CD4-positive, alpha-beta T cell (primary cell): Measurements from ENCODE around the gene BHLHA9. TPM values are rescaled to one million over a fixed set of nuclear protein-coding genes. Genes with fewer than 3 reads are reported as not detected.

Experiments used
- ATAC-seq: fragments of 200-7000 bp; cut with Tn5 transposase; one replicate; pipeline ENCODE4 v1.10.0; 2022; ENCODE audit warnings: mild to moderate bottlenecking; ENCODE audit not compliant: poor library complexity
- CTCF ChIA-PET: fragments of 350-600 bp; sonication (Branson Sonifier 250); formaldehyde crosslinking; loops from one replicate; lab custom pipeline; 2021; ENCODE audit warnings: antibody characterized with exemption, inconsistent platforms; lab: Charles Lee
- POLR2A ChIA-PET: fragments of 350-600 bp; sonication (Branson Sonifier 250); formaldehyde crosslinking; loops from one replicate; lab custom pipeline; 2021; ENCODE audit warnings: antibody characterized with exemption, inconsistent platforms; lab: Charles Lee
- DNase-seq, 14 experiments: peaks; one replicate each; pipeline ENCODE4 v3.0.0-alpha.2; 2013 to 2020; ENCODE audit warnings: mixed read lengths in 2 of 14
- H3K27ac ChIP-seq, 2 donors: one replicate each; pipeline versions ENCODE4 v1.5.1 to v1.7.0; 2013; ENCODE audit warnings: low read length in 2 of 2, low read depth in 1 of 2, mild to moderate bottlenecking in 1 of 2
- H3K27me3 ChIP-seq, 2 experiments: 1 replicate in 1 of 2; 2 replicates in 1 of 2; pipeline versions ENCODE4 v1.6.1 to v1.7.0; 2013; ENCODE audit warnings: low read length in 2 of 2, control low read depth in 1 of 2, mild to moderate bottlenecking in 1 of 2, moderate library complexity in 1 of 2; ENCODE audit not compliant: insufficient read depth in 2 of 2, control insufficient read depth in 1 of 2
- H3K36me3 ChIP-seq: one replicate; pipeline ENCODE4 v1.6.1; 2013; ENCODE audit warnings: low read length, control low read depth; ENCODE audit not compliant: insufficient read depth
- H3K4me1 ChIP-seq: one replicate; pipeline ENCODE4 v1.6.1; 2013; ENCODE audit warnings: low read length, control low read depth; ENCODE audit not compliant: insufficient read depth
- H3K4me3 ChIP-seq: one replicate; pipeline ENCODE4 v1.5.1; 2013; ENCODE audit warnings: mild to moderate bottlenecking, low read length, moderate library complexity
- H3K9me3 ChIP-seq, 2 experiments: 1 replicate in 1 of 2; 2 replicates in 1 of 2; pipeline versions ENCODE4 v1.6.1 to v1.7.0; 2013; ENCODE audit warnings: low read length in 2 of 2, mild to moderate bottlenecking in 2 of 2, control low read depth in 1 of 2, moderate library complexity in 1 of 2; ENCODE audit not compliant: control insufficient read depth in 1 of 2, insufficient read depth in 1 of 2
- H3K27ac Mint-ChIP-seq: one replicate; pipeline ENCODE4 v1.8.0; 2020; ENCODE audit warnings: mixed read lengths
- H3K27me3 Mint-ChIP-seq: one replicate; pipeline ENCODE4 v1.8.0; 2021; ENCODE audit warnings: mixed read lengths
- H3K36me3 Mint-ChIP-seq: one replicate; pipeline ENCODE4 v1.8.0; 2021; ENCODE audit warnings: low read depth, mixed read lengths
- H3K4me1 Mint-ChIP-seq: one replicate; pipeline ENCODE4 v1.8.0; 2021; ENCODE audit warnings: low read depth, mixed read lengths
- H3K4me3 Mint-ChIP-seq: one replicate; pipeline ENCODE4 v1.8.0; 2020; ENCODE audit warnings: mild to moderate bottlenecking, mixed read lengths
- H3K9me3 Mint-ChIP-seq: one replicate; pipeline ENCODE4 v1.8.0; 2020; ENCODE audit warnings: mixed read lengths
- CTCF ChIP-seq: fragments of 200-600 bp; IDR thresholded peaks from one replicate; pipeline ENCODE4 v1.8.0; 2022; ENCODE audit warnings: antibody characterized with exemption, mild to moderate bottlenecking
- intact Hi-C, 2 experiments: fragments of 100-400 bp; cut with DNase I in 1 of 2; cut with micrococcal nuclease in 1 of 2; formaldehyde crosslinking; loops; one replicate each; pipeline versions ENCODE4 v1.15.1 to v1.9.0; 2023 to 2025; cut with DNase I, micrococcal nuclease
- total RNA-seq, 174 experiments: library from RNA in 2 of 174; stranded (reverse) in 2 of 174; gene quantifications; one replicate each; pipeline ENCODE4 v1.2.3 and lab custom pipeline; 2021 to 2026

The BHLHA9 gene
- total RNA-seq, 2 experiments from 2014 or later: not detected

- Mint-ChIP-seq H3K4me1 (no peaks in the 10 kb centered on the region), H3K36me3 (no peaks in the 10 kb centered on the region), H3K4me3 (no peak overlapping the region), H3K9me3 (no peaks in the 10 kb centered on the region), H3K27ac (no peak overlapping the region), H3K27me3 (peaks cover 11% of the 10 kb centered on the region)
- Histone ChIP-seq H3K27ac (no peak overlapping the region), H3K4me1 (no peaks in the 10 kb centered on the region), H3K36me3 (no peaks in the 10 kb centered on the region), H3K27me3 (peaks cover 8 to 11% of the 10 kb centered on the region in 2 experiments), H3K4me3 (no peak overlapping the region), H3K9me3 (peaks cover 0 to 8% of the 10 kb centered on the region in 2 experiments)
- intact Hi-C loops: no loop called here
- POLR2A ChIA-PET: no interaction called here
- TF ChIP-seq CTCF: no peak
- DNase-seq: no peak
- no peak for ATAC-seq
- CTCF ChIA-PET: no interaction called here
Observed at GRCh38 chr17:1312261-1312870, 42.1 kb downstream of the BHLHA9 start.

- Histone ChIP-seq H3K9me3 (peaks cover 0 to 3% of the 10 kb centered on the region in 2 experiments), H3K4me3 (no peak overlapping the region), H3K4me1 (no peaks in the 10 kb centered on the region), H3K27ac (no peak overlapping the region), H3K36me3 (no peaks in the 10 kb centered on the region), H3K27me3 (peaks cover 8 to 11% of the 10 kb centered on the region in 2 experiments)
- peaks cover 11% of the 10 kb centered on the region for H3K27me3 Mint-ChIP-seq
- CTCF ChIA-PET: no interaction called here
- no peaks in the 10 kb centered on the region for H3K36me3 Mint-ChIP-seq
- H3K27ac Mint-ChIP-seq: no peak overlapping the region
- H3K9me3 Mint-ChIP-seq: no peaks in the 10 kb centered on the region
- H3K4me1 Mint-ChIP-seq: no peaks in the 10 kb centered on the region
- POLR2A ChIA-PET: no interaction called here
- DNase-seq (no peak), ATAC-seq (no peak)
- intact Hi-C loops: no loop called here
- no peak overlapping the region for H3K4me3 Mint-ChIP-seq
- no peak for TF ChIP-seq CTCF
Observed at GRCh38 chr17:1313270-1314005, 43.2 kb downstream of the BHLHA9 start.

- H3K27ac ChIP-seq: no peak overlapping the region
- ATAC-seq (no peak), DNase-seq (no peak)
- Mint-ChIP-seq H3K4me1 (no peaks in the 10 kb centered on the region), H3K27me3 (peaks cover 11% of the 10 kb centered on the region), H3K9me3 (no peaks in the 10 kb centered on the region), H3K27ac (no peak overlapping the region), H3K36me3 (no peaks in the 10 kb centered on the region), H3K4me3 (no peak overlapping the region)
- H3K27me3 ChIP-seq: peaks cover 8 to 11% of the 10 kb centered on the region in 2 experiments
- CTCF ChIA-PET: no interaction called here
- no peak overlapping the region for H3K4me3 ChIP-seq
- no peak for TF ChIP-seq CTCF
- H3K36me3 ChIP-seq: no peaks in the 10 kb centered on the region
- POLR2A ChIA-PET: no interaction called here
- intact Hi-C loops: no loop called here
- peaks cover 0 to 3% of the 10 kb centered on the region in 2 experiments for H3K9me3 ChIP-seq
- H3K4me1 ChIP-seq: no peaks in the 10 kb centered on the region
Observed at GRCh38 chr17:1315409-1315808, 45.2 kb downstream of the BHLHA9 start.
